ENCODE measurements around the gene HRH2. TPM values are rescaled to one million over a fixed set of nuclear protein-coding genes. Genes with fewer than 3 reads are reported as not detected.
"Not testable (repeated sequence)": the region's sequence is repeated elsewhere in the genome, so short reads cannot be mapped to it uniquely, and the experiment has no call there.

Gene HRH2, protein sequence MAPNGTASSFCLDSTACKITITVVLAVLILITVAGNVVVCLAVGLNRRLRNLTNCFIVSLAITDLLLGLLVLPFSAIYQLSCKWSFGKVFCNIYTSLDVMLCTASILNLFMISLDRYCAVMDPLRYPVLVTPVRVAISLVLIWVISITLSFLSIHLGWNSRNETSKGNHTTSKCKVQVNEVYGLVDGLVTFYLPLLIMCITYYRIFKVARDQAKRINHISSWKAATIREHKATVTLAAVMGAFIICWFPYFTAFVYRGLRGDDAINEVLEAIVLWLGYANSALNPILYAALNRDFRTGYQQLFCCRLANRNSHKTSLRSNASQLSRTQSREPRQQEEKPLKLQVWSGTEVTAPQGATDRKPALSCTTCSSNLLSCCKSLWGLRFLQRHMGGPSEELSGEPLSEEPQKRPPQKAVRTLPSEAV
- 0.05 TPM in 1 of 2 replicates, not detected in the other for total RNA-seq

DNA sequence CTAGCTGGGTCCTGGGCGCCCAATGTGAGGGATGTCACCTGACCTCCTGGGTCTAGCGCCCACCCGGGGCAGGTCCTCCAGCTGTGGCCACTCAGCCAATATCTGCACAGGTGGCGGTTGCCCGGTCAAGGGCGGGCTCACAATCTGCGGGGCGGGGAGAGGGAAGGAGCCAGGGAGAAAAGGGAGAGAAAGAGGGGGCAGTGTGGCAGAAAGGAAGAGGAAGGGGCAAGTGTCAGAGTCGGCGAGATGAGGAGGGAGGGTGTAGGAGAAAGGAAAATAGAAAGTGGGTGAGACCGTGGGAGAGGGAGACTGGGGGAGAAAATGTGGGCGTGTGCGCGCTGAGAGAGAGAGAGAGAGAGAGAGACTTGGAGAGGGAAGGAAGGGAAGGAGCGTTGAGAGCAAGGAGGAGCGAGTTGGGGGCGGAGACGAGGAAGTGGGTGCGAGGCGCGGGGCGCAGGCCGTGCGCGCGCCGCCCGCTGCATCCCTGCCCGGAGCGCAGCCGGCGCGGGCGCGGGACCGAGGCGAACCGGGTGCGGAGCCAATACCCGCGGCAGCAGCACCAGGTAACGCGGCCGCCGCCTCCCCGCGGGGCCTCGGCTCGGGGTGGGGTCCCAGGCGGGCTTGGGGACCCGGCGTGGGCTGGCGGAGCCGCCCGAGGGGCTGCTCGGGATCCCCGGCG, at the start of gene HRH2:
TSS of gene HRH2 (plus strand) at position 479 of the 679 bp plus-strand sequence. CDS start 25,163 bp downstream, outside the sequence.
- DNase-seq: no peak

DNA sequence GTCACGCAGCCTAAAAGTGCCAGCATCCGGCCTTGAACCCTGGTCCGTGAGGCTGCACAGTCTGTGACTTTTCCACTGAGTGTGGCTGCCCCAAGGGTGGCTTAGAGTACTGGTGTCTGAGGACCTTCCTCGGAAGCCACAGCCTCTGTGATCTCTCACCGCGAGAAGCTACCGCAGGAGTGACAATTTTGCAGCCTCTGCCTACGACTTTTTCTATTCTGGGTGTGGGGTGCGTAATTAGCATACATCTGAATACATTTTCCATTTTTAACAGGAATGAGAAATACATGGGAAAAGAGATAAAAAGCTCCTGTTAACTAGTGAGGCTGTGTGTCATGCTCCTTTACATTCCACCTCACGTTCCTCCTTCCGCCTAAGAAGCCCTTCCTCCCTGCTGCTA, 48.3 kb upstream of the HRH2 start:
- no peak for DNase-seq

DNA sequence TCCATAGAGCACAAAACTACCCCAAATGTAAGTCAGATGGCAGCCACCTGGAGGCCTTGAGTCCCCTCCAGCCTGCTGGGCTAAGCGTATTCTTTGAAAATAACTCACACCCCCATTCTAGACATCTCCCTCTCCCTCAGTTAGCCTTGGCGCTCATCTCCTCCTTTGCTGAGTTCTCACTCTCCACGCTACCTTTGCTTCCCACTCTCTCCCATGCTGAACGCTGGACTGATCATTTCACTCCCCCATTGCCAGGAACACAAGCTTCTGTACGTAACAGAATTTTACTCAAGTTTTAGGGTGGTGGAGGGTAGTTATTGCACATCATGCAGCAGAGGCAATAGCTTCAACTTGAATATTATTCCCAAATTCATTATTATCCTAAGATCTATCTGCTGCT, 47.5 kb upstream of the HRH2 start:
- DNase-seq: no peak

DNA sequence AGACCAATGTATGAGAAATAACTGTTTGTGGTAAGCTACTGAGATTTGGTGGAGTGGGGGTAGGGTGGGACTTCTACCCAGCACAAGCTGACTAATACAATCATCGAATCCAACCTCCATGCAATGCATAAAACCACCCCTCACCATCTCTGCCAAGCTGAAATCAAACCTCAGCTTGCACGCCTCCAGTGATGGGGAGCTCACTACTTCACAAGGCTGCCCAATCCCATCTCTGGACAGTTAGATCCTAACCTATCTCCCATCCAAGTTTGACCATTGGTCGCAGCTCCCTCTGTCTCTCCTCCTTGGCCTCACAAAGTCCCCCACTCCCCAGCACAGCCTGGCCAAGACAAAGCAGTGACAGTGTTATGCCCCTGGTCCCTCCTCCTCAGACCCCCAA, 47.0 kb upstream of the HRH2 start:
- DNase-seq: no peak

DNA sequence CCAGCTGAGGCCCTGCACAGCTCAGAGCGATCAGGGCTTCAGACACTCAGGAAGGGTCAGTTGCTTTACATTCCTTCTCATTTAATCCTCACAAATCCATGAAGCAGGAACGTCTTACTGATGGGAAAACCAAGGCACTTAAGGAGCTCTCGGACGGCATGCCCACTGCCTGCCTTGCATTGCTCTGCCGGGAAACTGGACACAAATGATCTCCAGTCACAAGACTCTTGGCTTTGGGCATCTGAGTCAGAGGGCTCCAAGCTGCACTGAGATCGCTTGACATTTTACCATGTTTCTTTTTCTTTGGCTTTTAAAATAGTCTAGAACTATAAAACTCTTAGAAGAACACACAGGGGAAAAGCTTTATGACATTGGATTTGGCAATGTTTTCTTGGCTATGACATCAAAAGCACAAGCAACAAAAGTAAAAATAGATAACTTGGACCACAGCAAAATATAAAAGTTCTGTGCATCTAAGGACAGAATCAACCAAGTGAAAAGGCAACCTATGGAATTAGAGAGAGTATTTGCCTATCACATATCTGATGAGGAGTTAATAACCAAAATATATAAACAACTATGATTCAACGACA, 43.6 kb upstream of the HRH2 start:
- DNase-seq: no peak

DNA sequence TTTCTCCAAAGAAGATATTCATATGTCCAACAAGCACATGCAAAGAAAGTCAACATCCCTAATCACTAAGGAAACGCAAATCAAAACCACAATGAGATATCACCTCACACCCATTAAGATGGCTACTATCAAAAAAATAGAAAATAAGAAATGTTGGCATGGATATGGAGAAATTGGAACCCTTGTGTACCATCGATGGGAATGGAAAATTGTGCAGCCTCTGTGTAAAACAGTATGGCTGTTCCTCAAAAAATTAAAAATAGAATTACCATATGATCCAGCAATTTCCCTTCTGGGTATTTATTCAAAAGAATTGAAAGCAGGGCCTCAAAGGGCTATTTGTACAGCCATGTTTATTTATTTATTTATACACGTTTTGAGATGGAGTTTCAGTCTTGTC, 43.0 kb upstream of the HRH2 start:
- no peak for DNase-seq

DNA sequence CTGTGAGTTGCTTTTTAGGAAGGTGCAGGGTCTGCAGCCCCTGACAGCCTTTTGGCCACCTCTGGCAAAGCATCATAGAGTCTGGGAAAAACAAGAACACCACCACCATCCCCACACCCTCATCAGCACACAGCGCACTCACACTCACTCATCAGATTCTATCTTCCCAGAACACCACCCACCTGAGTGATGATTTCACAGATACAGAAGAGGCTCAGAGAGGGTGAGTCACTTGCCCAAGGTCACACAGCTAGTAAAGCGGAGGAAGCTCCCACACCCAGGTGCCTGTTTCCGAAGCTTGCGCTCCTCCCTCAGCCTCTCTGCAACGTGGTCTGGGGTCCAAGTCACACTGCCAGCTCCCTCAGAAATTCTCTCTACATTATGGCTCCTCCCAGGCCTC, 41.8 kb upstream of the HRH2 start:
- DNase-seq: no peak

DNA sequence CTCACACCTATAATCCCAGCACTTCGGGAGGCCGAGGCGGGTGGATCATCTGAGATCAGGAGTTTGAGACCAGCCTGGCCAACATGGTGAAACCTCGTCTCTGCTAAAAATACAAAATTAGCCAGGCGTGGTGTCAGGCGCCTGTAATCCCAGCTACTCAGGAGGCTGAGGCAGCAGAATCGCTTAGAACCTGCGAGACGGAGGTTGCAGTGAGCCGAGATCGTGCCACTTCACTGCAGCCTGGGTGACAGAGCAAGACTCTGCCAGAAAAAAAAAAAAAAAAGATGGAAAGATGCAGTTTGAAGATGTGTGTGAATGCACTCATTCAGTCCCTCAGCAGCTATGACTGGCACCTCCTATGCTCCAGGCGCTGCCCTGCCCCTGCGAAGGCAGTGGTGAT, 41.3 kb upstream of the HRH2 start:
- DNase-seq: not testable (repeated sequence)

DNA sequence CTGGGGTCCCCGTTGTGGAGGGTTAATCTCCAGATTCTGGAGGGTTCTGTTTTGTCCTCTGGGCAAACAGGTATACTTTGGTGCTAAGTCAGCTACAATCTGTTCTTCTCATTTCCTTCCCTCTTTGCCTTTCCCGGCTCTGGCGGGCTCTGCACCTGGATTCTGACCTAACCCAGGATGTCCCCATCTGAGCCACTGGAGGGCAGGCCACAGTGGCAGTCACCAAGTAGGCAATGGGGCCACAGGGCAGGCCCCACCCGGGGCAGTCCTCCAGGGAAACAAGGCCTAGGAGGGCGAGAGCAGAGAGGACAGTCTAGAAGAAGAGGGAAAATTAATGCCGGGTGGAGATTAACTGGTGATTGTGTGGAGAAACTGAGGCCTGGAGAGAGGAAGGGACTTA, 40.4 kb upstream of the HRH2 start:
- no peak for DNase-seq

DNA sequence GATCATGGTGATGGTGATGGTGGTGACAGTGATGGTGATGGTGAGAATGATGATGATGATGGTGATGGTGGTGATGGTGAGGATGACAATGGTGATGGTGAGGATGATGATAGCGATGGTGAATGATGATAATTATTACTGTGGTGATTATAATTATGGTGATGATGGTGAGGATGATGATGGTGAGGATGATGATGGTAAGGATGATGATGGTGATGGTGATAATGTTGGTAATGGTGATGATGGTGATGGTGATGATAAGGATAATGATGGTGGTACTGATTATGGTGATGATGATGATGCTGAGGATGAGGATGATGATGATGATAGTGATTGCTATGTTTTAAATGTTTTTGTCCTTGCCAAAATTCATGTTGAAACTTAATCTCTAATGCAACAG, 37.3 kb upstream of the HRH2 start:
- DNase-seq: no peak

DNA sequence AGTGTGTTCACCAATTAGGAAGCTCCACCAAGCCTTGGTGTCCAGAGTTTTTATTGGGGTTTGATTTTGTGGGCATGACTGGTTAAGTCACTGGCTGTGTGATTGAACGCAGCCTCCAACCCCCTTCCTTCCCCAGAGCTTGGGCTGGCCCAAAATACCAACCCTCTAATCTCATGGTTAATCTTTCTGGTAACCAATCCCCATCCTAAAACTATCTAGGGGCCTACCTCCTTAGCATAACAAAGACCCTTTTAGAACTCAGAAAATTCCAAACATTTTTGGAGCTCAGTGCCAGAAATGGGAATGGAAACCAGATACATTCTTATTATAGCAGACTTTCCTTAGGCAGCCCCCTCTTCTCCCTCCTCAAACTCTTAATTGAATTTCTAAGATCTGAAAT, 35.9 kb upstream of the HRH2 start:
- DNase-seq: no peak

DNA sequence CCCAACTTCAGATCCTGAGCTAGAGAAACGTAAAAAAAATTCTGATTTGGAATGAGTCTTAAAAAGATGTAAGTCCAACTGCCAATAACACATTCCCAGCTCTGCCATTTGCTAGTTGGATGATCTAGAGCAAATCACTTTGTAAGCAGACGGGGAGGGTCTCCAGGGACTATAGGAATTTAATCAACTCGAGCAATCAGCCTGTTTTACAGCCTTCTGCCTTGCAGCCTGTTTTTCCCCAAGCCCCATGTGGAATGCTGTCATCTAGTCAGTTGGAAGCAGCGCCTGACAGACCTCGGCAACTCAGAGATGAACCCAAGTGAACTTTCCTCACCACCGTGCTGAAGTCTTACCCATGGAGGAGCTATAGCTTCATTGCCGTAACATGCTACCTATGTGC, 34.8 kb upstream of the HRH2 start:
- DNase-seq: no peak

DNA sequence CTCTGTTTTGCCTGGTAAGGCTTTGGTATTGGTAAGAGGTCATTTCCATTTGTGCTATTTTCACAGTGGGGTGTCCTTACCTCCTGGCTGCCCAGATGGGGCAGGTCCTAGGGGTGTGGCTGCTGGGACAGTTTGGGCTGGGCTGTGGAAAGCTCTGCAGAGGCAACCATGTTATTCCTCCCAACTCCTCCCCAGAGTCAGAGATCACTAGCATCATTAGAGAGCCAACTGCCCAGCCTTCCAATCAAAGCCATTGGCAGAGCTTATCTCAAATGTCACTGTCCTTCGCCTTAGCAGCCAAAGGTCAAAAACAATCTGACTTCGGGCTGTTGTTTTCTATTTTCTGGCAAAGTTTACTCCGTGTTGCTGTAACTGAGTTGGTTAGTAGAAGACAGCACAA, 33.6 kb upstream of the HRH2 start:
- DNase-seq: no peak

DNA sequence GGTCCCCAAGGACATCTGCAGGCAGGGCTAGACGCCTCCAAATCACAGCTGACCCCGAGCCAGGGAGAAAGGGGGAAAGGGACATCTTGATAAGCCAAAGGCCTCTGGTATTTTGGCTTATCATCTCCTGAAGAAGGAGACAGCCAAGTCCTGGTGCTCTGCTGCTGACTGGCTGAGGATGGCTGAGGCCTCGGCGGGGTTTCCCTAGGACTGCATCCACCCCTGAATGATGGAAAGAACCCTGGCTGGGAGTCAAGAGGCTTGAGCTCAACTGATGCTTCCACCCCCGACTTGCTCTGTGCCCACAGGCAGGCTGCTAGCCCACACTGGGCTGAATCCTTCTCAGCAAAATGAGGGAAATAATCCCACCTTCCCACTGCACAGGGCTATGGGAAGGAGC, 30.9 kb upstream of the HRH2 start:
- DNase-seq: no peak

DNA sequence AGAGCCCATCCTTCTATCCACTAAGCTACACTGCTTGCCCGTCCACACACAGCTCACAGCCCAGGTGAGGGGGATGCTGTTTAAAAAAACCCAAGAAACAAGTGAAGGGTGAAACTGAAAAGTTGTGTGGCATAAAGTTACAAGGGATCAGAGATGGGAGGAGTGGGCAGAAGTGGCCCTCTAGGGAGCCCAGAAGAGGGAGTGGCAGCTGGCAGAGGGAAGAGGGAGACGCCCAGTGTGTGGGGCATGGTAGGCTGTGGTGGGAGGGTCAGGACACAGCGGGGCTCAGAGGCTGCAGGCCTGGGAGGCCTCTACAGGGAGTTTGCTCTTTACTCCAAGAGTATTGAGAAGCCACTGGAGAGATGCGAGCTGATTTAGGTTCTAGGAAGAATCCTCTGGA, 30.1 kb upstream of the HRH2 start:
- DNase-seq: no peak

DNA sequence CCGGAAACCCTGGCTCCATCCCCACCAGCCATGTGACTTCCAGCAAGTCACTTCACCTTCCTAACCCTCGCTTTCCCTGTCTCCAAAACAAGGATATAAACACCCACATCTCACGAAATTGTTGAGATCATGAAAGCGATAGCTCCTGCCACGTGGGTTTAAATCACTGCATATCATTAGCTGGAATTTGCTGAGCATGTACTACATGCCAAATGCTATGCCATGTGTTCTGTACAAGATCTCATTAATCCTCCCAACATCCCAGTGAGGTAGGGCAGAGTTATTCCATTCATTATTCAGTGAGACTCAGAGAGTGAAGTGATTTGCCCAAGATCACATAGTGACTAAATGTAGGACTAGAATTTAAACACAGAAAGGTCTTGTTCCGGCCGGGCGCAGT, 29.2 kb upstream of the HRH2 start:
- no peak for DNase-seq

DNA sequence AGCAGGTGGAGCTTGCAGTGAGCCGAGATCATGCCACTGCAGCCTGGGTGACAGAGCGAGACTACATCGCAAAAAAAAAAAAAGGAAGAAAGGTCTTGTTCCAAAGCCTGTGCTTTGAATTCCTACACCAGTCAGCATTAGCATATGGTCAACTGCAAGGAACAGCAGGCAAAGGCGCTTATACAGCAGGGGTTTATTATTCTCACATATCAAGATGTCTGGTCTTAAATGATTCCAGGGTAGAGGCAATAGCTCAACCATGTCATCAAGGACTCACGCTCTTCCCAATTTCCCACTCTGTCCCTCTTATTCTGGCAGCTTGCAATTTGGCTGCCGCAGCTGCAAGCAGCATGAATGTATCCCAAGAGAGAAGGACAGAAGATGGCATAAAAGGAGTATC, 28.6 kb upstream of the HRH2 start:
- no peak for DNase-seq

DNA sequence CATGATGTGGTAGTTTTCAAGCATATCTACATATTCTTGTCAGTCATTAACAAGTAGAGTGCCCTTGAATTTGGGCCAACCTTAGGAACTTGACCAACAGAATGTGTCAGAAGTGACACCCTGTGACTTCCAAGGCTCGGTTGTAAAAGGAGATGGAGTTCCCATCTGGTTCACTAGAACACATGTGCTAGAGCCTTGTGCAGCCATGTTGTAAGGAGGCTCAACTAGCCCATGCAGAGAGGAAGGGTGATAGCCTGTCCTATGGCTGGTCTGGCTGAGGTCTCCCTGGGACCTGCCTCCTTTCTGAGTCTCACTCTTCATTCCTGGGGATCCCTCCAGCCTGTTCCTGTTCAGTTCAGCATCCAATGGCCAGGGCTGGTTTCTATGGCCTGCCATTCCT, 28.1 kb upstream of the HRH2 start:
- DNase-seq: no peak

DNA sequence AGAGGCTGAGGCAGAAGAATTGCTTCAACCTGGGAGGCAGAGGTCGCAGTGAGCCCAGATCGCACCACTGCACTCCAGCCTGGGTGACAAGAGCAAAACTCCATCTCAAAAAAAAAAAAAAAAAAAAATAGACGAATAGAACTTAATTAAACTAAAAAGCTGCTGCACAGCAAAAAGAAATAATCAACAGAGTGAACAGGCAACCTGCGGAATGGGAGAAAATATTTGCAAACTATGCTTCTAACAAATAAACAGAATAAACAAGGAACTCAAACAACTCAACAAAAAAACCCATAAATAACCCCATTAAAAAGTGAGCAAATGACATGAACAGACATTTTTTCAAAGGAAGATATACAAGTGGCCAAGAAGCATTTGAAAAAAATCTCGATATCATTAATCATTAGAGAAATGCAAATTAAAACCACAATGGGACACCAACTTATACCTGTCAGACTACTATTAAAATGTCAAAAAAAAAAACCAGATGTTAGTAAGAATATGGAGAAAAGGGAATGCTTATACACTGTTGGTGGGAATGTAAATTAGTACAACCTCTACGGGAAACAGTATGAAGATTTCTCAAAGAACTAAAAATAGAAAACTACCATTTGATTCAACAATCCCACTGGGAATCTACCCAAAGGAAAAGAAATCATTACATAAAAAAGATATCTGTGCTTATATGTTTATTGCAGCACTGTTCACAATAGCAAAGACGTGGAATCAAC, 21.9 kb upstream of the HRH2 start:
- DNase-seq: no peak

DNA sequence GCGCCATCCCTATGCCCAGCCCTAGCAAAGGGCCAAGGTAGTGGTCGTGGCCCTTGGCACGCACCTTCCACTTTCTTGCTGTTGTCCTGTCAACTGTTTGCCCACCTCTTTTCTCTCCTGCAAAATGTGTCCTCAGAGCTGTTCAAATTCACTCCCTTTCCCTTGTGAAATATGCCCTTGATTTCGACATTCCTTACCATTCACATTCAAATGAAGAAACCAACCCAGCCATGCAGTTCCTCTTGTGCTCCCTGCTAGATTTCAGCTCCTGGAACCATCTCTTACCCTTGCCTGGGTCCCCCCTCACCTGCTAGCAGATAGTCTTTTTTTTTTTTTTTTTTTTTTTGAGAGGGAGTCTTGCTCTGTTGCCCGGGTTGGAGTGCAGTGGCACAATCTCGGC, 19.6 kb upstream of the HRH2 start:
- DNase-seq: no peak

DNA sequence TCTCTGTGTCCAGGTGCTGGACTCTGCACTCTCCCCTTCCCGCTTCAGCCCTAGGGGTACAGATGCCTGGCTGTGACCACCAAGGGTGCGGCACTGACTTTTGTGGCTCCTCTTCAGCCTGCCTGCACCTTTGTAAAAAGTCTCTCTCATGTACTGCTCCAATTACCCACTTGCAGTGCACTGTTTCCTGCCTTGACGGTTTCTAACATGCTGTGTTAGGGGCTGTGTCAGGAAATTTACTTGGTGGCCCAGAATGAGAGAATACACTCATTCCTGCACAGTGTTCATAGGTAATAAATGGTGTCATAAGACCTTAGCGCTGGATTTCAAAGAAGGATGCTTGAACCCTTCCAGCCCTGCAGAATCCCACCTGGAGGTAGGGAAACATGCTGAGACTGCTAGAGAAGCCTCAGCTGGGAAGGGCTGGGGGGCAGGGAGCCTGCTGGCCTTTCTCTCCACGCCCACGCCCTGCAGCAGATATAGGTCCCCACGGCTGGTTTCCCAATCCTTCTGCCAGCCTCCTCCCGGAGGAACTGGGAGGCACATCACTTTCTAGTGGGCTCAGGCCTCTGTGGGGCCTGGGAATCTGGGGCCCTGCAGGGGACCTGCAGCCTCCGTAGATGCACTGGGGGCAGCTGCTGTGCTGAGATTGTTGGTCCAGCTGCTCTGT, 17.6 kb upstream of the HRH2 start:
- no peak for DNase-seq

DNA sequence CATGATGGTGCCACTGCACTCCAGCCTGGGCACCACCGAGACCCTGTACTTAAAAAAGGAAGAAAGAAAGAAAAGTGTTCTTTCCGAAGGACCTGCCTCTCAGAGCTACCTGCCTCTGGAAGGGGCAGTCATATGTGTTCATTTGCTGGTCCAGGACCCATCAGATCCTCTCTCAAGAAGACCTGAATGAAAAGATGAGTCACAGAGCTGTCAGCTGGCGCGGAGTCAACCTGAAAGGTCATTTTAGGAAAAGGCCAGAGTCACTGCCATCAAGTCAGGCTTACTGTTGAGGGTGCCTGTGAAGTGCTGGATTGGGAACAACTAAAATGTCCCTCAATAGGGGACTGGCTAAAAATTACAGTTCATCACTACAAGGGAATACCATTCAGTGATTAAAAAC, 14.9 kb upstream of the HRH2 start:
- DNase-seq: no peak

DNA sequence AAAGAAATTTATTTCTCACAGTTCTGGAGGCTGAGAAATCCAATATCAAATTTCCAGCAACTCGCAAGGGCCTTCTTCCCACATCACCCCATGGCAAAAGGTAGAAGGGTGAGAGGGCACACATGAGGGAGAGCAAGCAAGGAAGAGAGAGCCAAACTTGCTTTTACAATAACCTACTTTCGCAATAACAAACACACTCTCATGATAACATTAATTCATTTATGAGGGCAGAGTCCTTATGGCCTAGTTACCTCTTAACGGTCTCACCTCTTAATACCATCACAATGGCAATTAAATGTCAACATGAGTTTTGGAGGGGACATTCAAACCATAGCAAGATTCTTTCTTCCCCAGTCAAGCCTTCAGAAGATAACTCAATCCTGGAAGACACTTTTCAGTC, 11.6 kb upstream of the HRH2 start:
- DNase-seq: no peak

All from dermis blood vessel endothelial cell (primary cell).